Breast epithelium (tissue), 4 donors: Measurements from ENCODE around the gene LIPC. TPM values are rescaled to one million over a fixed set of nuclear protein-coding genes. Genes with fewer than 3 reads are reported as not detected.
A peak's percentile ranks its signal among the peaks of the same experiment; 100 is the strongest.

Experiments
- DNase-seq, 2 donors: peaks; one replicate each; pipeline ENCODE4 v3.0.0-alpha.2; 2019; ENCODE audit warnings: low spot score in 2 of 2
- H3K27ac ChIP-seq, 2 donors: fragments of 200-600 bp; sonication (generic) in 1 of 2; one replicate each; pipeline ENCODE4 v1.5.1; 2016 to 2019; ENCODE audit warnings: mild to moderate bottlenecking in 1 of 2
- H3K27me3 ChIP-seq, 2 donors: fragments of 200-600 bp; sonication (generic) in 1 of 2; one replicate each; pipeline versions ENCODE4 v1.5.1 to v1.6.0; 2017 to 2019; ENCODE audit warnings: control low read depth in 1 of 2, mild to moderate bottlenecking in 1 of 2
- H3K36me3 ChIP-seq: fragments of 200-600 bp; one replicate; pipeline ENCODE4 v1.5.1; 2019
- H3K4me1 ChIP-seq, 2 donors: fragments of 200-600 bp; sonication (generic); one replicate each; pipeline ENCODE4 v1.5.1; 2016 to 2019; ENCODE audit warnings: control low read depth in 1 of 2
- H3K4me3 ChIP-seq, 3 donors: fragments of 200-600 bp; sonication (generic); 1 replicate in 2 of 3; 2 replicates in 1 of 3; pipeline ENCODE4 v1.5.1; 2016 to 2019; ENCODE audit warnings: mild to moderate bottlenecking in 3 of 3, moderate library complexity in 2 of 3
- H3K9me3 ChIP-seq, 2 donors: fragments of 200-600 bp; sonication (generic) in 1 of 2; one replicate each; pipeline ENCODE4 v1.5.1; 2016 to 2019; ENCODE audit warnings: control low read depth in 1 of 2
- CTCF ChIP-seq, 3 donors: fragments of 450-650 bp; IDR thresholded peaks; one replicate each; pipeline ENCODE4 v1.5.1; 2016 to 2017; ENCODE audit warnings: antibody characterized with exemption in 3 of 3, mild to moderate bottlenecking in 3 of 3, moderate library complexity in 3 of 3
- POLR2A ChIP-seq: fragments of 450-650 bp; IDR thresholded peaks from one replicate; pipeline ENCODE4 v1.6.1; 2016; ENCODE audit warnings: antibody characterized with exemption, mild to moderate bottlenecking, moderate library complexity
- POLR2AphosphoS5 ChIP-seq, 3 donors: sonication (generic); formaldehyde crosslinking; IDR thresholded peaks; one replicate each; pipeline ENCODE4 v1.6.1; 2017; ENCODE audit warnings: antibody characterized with exemption in 3 of 3
- intact Hi-C: fragments of 100-400 bp; cut with DNase I; formaldehyde crosslinking; loops from one replicate; pipeline ENCODE4 v1.15.1; 2023; ENCODE audit warnings: low total_unique reads
- total RNA-seq, 3 donors: library from RNA; depleted of rRNA; stranded (reverse); fragments of >200 nt; gene quantifications; one replicate each; pipeline ENCODE4 v1.1.0, GENCODE V29; 2016

The LIPC gene
- total RNA-seq, 3 donors from 2014 or later: 0.15 to 0.80 TPM; not detected in 1

- intact Hi-C loops: no loop called here
- Histone ChIP-seq H3K27ac (peak overlapping the region in 1 of 2 donors; percentile 53), H3K9me3 (no peaks in the 10 kb centered on the region), H3K27me3 (no peaks in the 10 kb centered on the region), H3K4me1 (no peaks in the 10 kb centered on the region), H3K36me3 (no peaks in the 10 kb centered on the region), H3K4me3 (no peak overlapping the region)
- no peak for TF ChIP-seq POLR2A
- TF ChIP-seq POLR2AphosphoS5 (IDR thresholded peaks at IDR 0.05): no peak
- TF ChIP-seq CTCF (IDR thresholded peaks at IDR 0.05): no peak
- DNase-seq: no peak
These were observed 27.3 kb downstream of the LIPC start for GRCh38 chr15:58459045-58459444.

GRCh38 chr15:58459560-58459959 lies 27.8 kb downstream of the LIPC start:
- Histone ChIP-seq H3K9me3 (no peaks in the 10 kb centered on the region), H3K4me1 (no peaks in the 10 kb centered on the region), H3K27ac (peak overlapping the region; percentile 25 to 45), H3K36me3 (no peaks in the 10 kb centered on the region), H3K27me3 (no peaks in the 10 kb centered on the region), H3K4me3 (no peak overlapping the region)
- DNase-seq: no peak
- intact Hi-C loops: no loop called here
- TF ChIP-seq POLR2A: no peak
- peak in 1 of 3 donors; percentile 66 for TF ChIP-seq POLR2AphosphoS5 (IDR thresholded peaks at IDR 0.05)

- no peaks in the 10 kb centered on the region for H3K4me1 ChIP-seq
- H3K9me3 ChIP-seq: no peaks in the 10 kb centered on the region
- H3K36me3 ChIP-seq: no peaks in the 10 kb centered on the region
- H3K4me3 ChIP-seq: no peak overlapping the region
- H3K27ac ChIP-seq: peak overlapping the region; percentile 25 to 45
- no peaks in the 10 kb centered on the region for H3K27me3 ChIP-seq
- intact Hi-C loops: no loop called here
- TF ChIP-seq POLR2A: no peak
- no peak for TF ChIP-seq POLR2AphosphoS5 (IDR thresholded peaks at IDR 0.05)
- no peak for TF ChIP-seq CTCF (IDR thresholded peaks at IDR 0.05)
- DNase-seq: no peak
These were observed 28.5 kb downstream of the LIPC start for GRCh38 chr15:58460116-58460790.

GRCh38 chr15:58460872-58461271 lies 29.1 kb downstream of the LIPC start:
- TF ChIP-seq POLR2A (no peak), POLR2AphosphoS5 (IDR thresholded peaks at IDR 0.05) (no peak), CTCF (IDR thresholded peaks at IDR 0.05) (no peak)
- Histone ChIP-seq H3K9me3 (no peaks in the 10 kb centered on the region), H3K27me3 (no peaks in the 10 kb centered on the region), H3K36me3 (no peaks in the 10 kb centered on the region), H3K4me3 (no peak overlapping the region), H3K4me1 (no peaks in the 10 kb centered on the region), H3K27ac (no peak overlapping the region)
- no peak for DNase-seq
- intact Hi-C loops: no loop called here

GRCh38 chr15:58462547-58462946 lies 30.8 kb downstream of the LIPC start:
- intact Hi-C loops: no loop called here
- H3K4me1 ChIP-seq: no peaks in the 10 kb centered on the region
- no peak for TF ChIP-seq POLR2A
- no peak for TF ChIP-seq POLR2AphosphoS5 (IDR thresholded peaks at IDR 0.05)
- TF ChIP-seq CTCF (IDR thresholded peaks at IDR 0.05): no peak

More at GRCh38 chr15:58462547-58462946, 30.8 kb downstream of the LIPC start:
- no peak overlapping the region for H3K4me3 ChIP-seq
- H3K9me3 ChIP-seq: no peaks in the 10 kb centered on the region
- H3K27me3 ChIP-seq: no peaks in the 10 kb centered on the region
- no peaks in the 10 kb centered on the region for H3K36me3 ChIP-seq
- DNase-seq: peak in 1 of 2 donors; percentile 30
- H3K27ac ChIP-seq: peak overlapping the region in 1 of 2 donors; percentile 33
